ENCODE data around the gene CLEC18A.

The CLEC18A gene

DNA sequence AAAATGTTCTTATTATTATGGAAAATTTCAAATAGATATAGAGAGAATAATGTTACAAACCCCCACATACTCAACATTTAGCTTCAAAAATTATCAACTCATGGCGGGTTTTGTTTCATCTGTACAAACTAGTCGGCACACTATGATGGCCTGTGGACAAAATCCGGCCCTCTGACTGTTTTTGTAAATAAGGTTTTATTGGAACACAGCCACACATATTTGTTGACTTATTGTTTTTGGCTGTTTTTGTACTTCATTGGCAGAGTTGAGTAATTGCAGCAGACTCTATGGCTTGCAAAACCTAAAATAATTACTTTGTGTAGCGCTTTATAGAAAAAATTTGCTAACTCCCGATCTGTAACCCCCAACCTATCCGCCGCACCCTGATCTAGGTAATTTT is 41.4 kb upstream of the CLEC18A start:
- TF ChIP-seq ESRRG (CRISPR knock-in tag; IDR thresholded peaks at IDR 0.05) (no peak), CSDC2 (CRISPR knock-in tag; IDR thresholded peaks at IDR 0.05) (no peak), OSR1 (CRISPR knock-in tag; IDR thresholded peaks at IDR 0.05) (no peak)
- no peak for ATAC-seq

DNA sequence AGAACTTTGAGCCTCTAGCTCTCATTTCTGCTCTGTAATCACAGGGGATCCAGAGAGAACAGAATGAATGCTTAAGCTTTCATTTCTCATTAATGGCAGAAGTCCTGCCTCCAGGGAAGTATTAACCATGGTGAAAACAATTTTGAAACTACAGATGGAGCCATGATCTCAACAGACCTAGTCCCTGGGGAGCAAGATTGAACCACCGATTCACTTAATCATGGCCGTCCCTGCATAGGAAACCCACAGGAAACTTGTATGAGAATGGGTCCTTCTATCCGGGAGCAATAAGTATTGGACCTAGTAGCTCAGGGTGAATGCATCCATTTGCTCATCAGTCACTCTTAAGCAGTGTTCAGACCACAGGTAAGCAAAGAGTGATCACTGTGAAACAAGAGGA is 40.2 kb upstream of the CLEC18A start:
- no peak for ATAC-seq

DNA sequence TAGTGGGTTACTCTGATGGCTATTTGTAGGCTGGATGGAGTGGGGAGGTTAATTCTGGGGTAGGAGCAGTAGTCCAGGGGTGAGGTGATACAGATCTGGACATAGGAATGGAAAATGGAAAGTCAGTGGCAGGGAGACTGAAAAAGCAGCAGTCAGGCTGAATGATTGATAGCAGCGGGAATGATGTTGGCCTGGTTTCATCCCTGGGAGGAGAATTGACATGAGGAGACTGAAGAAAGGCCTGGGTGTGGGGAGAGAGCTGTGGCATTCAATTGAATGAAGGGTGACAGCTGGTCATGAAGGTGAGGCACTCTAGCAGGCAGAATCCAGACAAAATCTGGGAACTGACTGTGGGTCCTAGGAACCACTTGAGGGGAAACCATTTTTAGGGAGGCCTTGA is 34.7 kb upstream of the CLEC18A start:
- no peak for TF ChIP-seq ZFP3 (CRISPR knock-in tag; IDR thresholded peaks at IDR 0.05)
- no peak for TF ChIP-seq RARB (CRISPR knock-in tag; IDR thresholded peaks at IDR 0.05)
- no peak for TF ChIP-seq ZNF70 (CRISPR knock-in tag; IDR thresholded peaks at IDR 0.05)
- TF ChIP-seq CSDC2 (CRISPR knock-in tag; IDR thresholded peaks at IDR 0.05), result no peak
- TF ChIP-seq ZC3H10 (CRISPR knock-in tag; IDR thresholded peaks at IDR 0.05), result no peak
- no peak for TF ChIP-seq BACH2 (CRISPR knock-in tag; IDR thresholded peaks at IDR 0.05; ENCODE audit: borderline replicate concordance)
- TF ChIP-seq SNAI2 (CRISPR knock-in tag; IDR thresholded peaks at IDR 0.05), result no peak
- TF ChIP-seq ZNF565 (CRISPR knock-in tag; conservative IDR thresholded peaks at IDR 0.05; ENCODE audit: low read depth), result no peak
- TF ChIP-seq, protein P1, sequence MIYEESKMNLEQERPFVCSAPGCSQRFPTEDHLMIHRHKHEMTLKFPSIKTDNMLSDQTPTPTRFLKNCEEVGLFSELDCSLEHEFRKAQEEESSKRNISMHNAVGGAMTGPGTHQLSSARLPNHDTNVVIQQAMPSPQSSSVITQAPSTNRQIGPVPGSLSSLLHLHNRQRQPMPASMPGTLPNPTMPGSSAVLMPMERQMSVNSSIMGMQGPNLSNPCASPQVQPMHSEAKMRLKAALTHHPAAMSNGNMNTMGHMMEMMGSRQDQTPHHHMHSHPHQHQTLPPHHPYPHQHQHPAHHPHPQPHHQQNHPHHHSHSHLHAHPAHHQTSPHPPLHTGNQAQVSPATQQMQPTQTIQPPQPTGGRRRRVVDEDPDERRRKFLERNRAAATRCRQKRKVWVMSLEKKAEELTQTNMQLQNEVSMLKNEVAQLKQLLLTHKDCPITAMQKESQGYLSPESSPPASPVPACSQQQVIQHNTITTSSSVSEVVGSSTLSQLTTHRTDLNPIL (CRISPR knock-in tag; IDR thresholded peaks at IDR 0.05; ENCODE audit: low read depth), result no peak
- no peak for TF ChIP-seq ZFP30 (CRISPR knock-in tag; IDR thresholded peaks at IDR 0.05)
- TF ChIP-seq, protein P2, sequence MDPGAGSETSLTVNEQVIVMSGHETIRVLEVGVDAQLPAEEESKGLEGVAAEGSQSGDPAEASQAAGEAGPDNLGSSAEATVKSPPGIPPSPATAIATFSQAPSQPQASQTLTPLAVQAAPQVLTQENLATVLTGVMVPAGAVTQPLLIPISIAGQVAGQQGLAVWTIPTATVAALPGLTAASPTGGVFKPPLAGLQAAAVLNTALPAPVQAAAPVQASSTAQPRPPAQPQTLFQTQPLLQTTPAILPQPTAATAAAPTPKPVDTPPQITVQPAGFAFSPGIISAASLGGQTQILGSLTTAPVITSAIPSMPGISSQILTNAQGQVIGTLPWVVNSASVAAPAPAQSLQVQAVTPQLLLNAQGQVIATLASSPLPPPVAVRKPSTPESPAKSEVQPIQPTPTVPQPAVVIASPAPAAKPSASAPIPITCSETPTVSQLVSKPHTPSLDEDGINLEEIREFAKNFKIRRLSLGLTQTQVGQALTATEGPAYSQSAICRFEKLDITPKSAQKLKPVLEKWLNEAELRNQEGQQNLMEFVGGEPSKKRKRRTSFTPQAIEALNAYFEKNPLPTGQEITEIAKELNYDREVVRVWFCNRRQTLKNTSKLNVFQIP (CRISPR knock-in tag; IDR thresholded peaks at IDR 0.05; ENCODE audit: borderline replicate concordance, low read depth), result no peak
- TF ChIP-seq, protein P3, sequence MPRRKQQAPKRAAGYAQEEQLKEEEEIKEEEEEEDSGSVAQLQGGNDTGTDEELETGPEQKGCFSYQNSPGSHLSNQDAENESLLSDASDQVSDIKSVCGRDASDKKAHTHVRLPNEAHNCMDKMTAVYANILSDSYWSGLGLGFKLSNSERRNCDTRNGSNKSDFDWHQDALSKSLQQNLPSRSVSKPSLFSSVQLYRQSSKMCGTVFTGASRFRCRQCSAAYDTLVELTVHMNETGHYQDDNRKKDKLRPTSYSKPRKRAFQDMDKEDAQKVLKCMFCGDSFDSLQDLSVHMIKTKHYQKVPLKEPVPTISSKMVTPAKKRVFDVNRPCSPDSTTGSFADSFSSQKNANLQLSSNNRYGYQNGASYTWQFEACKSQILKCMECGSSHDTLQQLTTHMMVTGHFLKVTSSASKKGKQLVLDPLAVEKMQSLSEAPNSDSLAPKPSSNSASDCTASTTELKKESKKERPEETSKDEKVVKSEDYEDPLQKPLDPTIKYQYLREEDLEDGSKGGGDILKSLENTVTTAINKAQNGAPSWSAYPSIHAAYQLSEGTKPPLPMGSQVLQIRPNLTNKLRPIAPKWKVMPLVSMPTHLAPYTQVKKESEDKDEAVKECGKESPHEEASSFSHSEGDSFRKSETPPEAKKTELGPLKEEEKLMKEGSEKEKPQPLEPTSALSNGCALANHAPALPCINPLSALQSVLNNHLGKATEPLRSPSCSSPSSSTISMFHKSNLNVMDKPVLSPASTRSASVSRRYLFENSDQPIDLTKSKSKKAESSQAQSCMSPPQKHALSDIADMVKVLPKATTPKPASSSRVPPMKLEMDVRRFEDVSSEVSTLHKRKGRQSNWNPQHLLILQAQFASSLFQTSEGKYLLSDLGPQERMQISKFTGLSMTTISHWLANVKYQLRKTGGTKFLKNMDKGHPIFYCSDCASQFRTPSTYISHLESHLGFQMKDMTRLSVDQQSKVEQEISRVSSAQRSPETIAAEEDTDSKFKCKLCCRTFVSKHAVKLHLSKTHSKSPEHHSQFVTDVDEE (CRISPR knock-in tag; IDR thresholded peaks at IDR 0.05), result no peak
- TF ChIP-seq ESRRG (CRISPR knock-in tag; IDR thresholded peaks at IDR 0.05), result no peak
- ATAC-seq, result no peak

More for the DNA sequence above, 40.2 kb upstream of the CLEC18A start:
- TF ChIP-seq, protein P4, sequence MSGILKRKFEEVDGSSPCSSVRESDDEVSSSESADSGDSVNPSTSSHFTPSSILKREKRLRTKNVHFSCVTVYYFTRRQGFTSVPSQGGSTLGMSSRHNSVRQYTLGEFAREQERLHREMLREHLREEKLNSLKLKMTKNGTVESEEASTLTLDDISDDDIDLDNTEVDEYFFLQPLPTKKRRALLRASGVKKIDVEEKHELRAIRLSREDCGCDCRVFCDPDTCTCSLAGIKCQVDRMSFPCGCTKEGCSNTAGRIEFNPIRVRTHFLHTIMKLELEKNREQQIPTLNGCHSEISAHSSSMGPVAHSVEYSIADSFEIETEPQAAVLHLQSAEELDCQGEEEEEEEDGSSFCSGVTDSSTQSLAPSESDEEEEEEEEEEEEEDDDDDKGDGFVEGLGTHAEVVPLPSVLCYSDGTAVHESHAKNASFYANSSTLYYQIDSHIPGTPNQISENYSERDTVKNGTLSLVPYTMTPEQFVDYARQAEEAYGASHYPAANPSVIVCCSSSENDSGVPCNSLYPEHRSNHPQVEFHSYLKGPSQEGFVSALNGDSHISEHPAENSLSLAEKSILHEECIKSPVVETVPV (CRISPR knock-in tag; IDR thresholded peaks at IDR 0.05), result no peak
- TF ChIP-seq GLIS3 (CRISPR knock-in tag; IDR thresholded peaks at IDR 0.05) (no peak), ESRRG (CRISPR knock-in tag; IDR thresholded peaks at IDR 0.05) (no peak), CSDC2 (CRISPR knock-in tag; IDR thresholded peaks at IDR 0.05) (no peak), OSR1 (CRISPR knock-in tag; IDR thresholded peaks at IDR 0.05) (no peak), ZNF70 (CRISPR knock-in tag; IDR thresholded peaks at IDR 0.05) (no peak), ZFP3 (CRISPR knock-in tag; IDR thresholded peaks at IDR 0.05) (no peak)
- TF ChIP-seq, protein P5, sequence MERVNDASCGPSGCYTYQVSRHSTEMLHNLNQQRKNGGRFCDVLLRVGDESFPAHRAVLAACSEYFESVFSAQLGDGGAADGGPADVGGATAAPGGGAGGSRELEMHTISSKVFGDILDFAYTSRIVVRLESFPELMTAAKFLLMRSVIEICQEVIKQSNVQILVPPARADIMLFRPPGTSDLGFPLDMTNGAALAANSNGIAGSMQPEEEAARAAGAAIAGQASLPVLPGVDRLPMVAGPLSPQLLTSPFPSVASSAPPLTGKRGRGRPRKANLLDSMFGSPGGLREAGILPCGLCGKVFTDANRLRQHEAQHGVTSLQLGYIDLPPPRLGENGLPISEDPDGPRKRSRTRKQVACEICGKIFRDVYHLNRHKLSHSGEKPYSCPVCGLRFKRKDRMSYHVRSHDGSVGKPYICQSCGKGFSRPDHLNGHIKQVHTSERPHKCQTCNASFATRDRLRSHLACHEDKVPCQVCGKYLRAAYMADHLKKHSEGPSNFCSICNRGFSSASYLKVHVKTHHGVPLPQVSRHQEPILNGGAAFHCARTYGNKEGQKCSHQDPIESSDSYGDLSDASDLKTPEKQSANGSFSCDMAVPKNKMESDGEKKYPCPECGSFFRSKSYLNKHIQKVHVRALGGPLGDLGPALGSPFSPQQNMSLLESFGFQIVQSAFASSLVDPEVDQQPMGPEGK (CRISPR knock-in tag; IDR thresholded peaks at IDR 0.05; ENCODE audit: borderline replicate concordance), result no peak

DNA sequence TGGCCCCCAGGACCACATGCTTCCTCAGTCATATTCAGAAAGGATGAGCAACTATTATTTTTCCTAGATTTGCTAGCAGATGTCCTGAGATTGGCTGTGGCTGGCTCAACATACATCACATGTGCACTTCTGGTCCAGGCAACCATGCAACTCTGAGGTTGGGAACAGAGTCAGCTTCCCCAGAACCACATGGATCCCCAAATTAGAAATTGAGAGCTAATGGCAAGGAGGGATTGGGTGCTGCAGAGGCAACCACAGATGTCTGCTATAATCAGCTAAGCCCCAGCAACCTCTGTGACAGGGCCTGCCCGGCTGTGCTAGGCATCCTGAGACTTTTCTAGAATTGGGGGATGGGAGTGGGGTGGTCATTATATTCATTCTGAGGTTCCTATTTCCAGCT is 33.8 kb upstream of the CLEC18A start:
- peak; percentile 11 for ATAC-seq
- TF ChIP-seq, protein P4 (CRISPR knock-in tag; IDR thresholded peaks at IDR 0.05), result no peak
- TF ChIP-seq ZC3H10 (CRISPR knock-in tag; IDR thresholded peaks at IDR 0.05) (no peak), SNAI2 (CRISPR knock-in tag; IDR thresholded peaks at IDR 0.05) (no peak)
